DMS 273 treated with DMSO at 0.1 percent for 48 hours (cell line): ENCODE results near the gene CLTC.
"Not testable (repeated sequence)": the region's sequence is repeated elsewhere in the genome, so short reads cannot be mapped to it uniquely, and the experiment has no call there.

Source experiments
- DNase-seq: peaks from one replicate; lab custom pipeline; 2025; lab: John Stamatoyannopoulos, UW

CLTC gene

GRCh38 chr17:59634632-59635541 is 15.2 kb downstream of the CLTC start:
- DNase-seq = no peak

GRCh38 chr17:59637611-59638310 is 18.1 kb downstream of the CLTC start:
- DNase-seq = no peak

GRCh38 chr17:59638553-59638952 is 18.9 kb downstream of the CLTC start:
- DNase-seq = no peak

GRCh38 chr17:59641799-59642484 is 22.2 kb downstream of the CLTC start:
- DNase-seq = no peak

- no peak for DNase-seq
Observed at GRCh38 chr17:59642565-59642964, 22.9 kb downstream of the CLTC start.

- no peak for DNase-seq
Observed at GRCh38 chr17:59643159-59644140, 23.8 kb downstream of the CLTC start.

GRCh38 chr17:59647288-59647687 is 27.6 kb downstream of the CLTC start:
- no peak for DNase-seq

GRCh38 chr17:59649886-59650285 is 30.2 kb downstream of the CLTC start:
- DNase-seq = no peak

- no peak for DNase-seq
Observed at GRCh38 chr17:59650642-59651041, 30.9 kb downstream of the CLTC start.

GRCh38 chr17:59651346-59651745 is 31.7 kb downstream of the CLTC start:
- no peak for DNase-seq

GRCh38 chr17:59652119-59652518 is 32.4 kb downstream of the CLTC start:
- DNase-seq = no peak

GRCh38 chr17:59656624-59657023 is 36.9 kb downstream of the CLTC start:
- not testable (repeated sequence) for DNase-seq

GRCh38 chr17:59666235-59666634 is 46.5 kb downstream of the CLTC start:
- no peak for DNase-seq

GRCh38 chr17:59668816-59669215 is 49.1 kb downstream of the CLTC start:
- DNase-seq = no peak

- DNase-seq = no peak
Observed at GRCh38 chr17:59669411-59669810, 49.7 kb downstream of the CLTC start.

GRCh38 chr17:59669944-59670343 is 50.2 kb downstream of the CLTC start:
- DNase-seq = no peak

GRCh38 chr17:59671386-59671785 is 51.7 kb downstream of the CLTC start:
- no peak for DNase-seq

- DNase-seq = no peak
Observed at GRCh38 chr17:59675231-59675630, 55.5 kb downstream of the CLTC start.

- no peak for DNase-seq
Observed at GRCh38 chr17:59676716-59677115, 57.0 kb downstream of the CLTC start.

- no peak for DNase-seq
Observed at GRCh38 chr17:59678918-59679317, 59.2 kb downstream of the CLTC start.

- DNase-seq = no peak
Observed at GRCh38 chr17:59680314-59680713, 60.6 kb downstream of the CLTC start.
